Activated B cell treated with CpG ODN at 0.5 μM for 24 hours (primary cell): ENCODE measurements around the gene KIF1C. TPM values are rescaled to one million over a fixed set of nuclear protein-coding genes. Genes with fewer than 3 reads are reported as not detected.
A peak's percentile ranks its signal among the peaks of the same experiment; 100 is the strongest.

Source experiments
- ATAC-seq: fragments of 200-7000 bp; cut with Tn5 transposase; one replicate; pipeline ENCODE4 v1.10.0; 2021; ENCODE audit warnings: low read depth, mild to moderate bottlenecking, moderate library complexity
- CTCF ChIA-PET: fragments of 350-600 bp; sonication (Branson Sonifier 250); formaldehyde crosslinking; loops from one replicate; lab custom pipeline; 2021; ENCODE audit warnings: antibody characterized with exemption; lab: Charles Lee
- POLR2A ChIA-PET: fragments of 350-600 bp; sonication (Branson Sonifier 250); formaldehyde crosslinking; loops from one replicate; lab custom pipeline; 2021; ENCODE audit warnings: antibody characterized with exemption; lab: Charles Lee
- DNase-seq: peaks from one replicate; pipeline ENCODE4 v3.0.0; 2022
- H3K27ac Mint-ChIP-seq: one replicate; pipeline ENCODE4 v1.8.0; 2020; ENCODE audit warnings: mixed read lengths
- H3K27me3 Mint-ChIP-seq: one replicate; pipeline ENCODE4 v1.8.0; 2021; ENCODE audit warnings: mixed read lengths
- H3K36me3 Mint-ChIP-seq: one replicate; pipeline ENCODE4 v1.8.0; 2021; ENCODE audit warnings: low read depth, mixed read lengths
- H3K4me1 Mint-ChIP-seq: one replicate; pipeline ENCODE4 v1.8.0; 2021; ENCODE audit warnings: mixed read lengths
- H3K4me3 Mint-ChIP-seq: one replicate; pipeline ENCODE4 v1.8.0; 2020; ENCODE audit warnings: mild to moderate bottlenecking, mixed read lengths
- H3K9me3 Mint-ChIP-seq: one replicate; pipeline ENCODE4 v1.8.0; 2020; ENCODE audit warnings: mixed read lengths
- CTCF ChIP-seq: fragments of 200-600 bp; IDR thresholded peaks from one replicate; pipeline ENCODE4 v1.8.0; 2022; ENCODE audit warnings: antibody characterized with exemption, mild to moderate bottlenecking
- intact Hi-C: fragments of 100-400 bp; cut with micrococcal nuclease; formaldehyde crosslinking; loops from one replicate; pipeline ENCODE4 v1.15.1; 2024
- total RNA-seq: library from RNA; stranded (reverse); gene quantifications from 2 replicates; pipeline ENCODE4 v1.2.3, GENCODE V29; 2022

Gene KIF1C
- total RNA-seq, 1 donor from 2014 or later = 62.6 TPM

GRCh38 chr17:4960279-4960922, 37.3 kb upstream of the KIF1C start:
- POLR2A ChIA-PET = interaction anchor here (1.2 kb wide), 1 partner anchor 20 kb away, joined by 3 read pairs; the partner anchor contains the start of genes RNF167 and SLC25A11
- H3K4me1 Mint-ChIP-seq = peaks cover 5% of the 10 kb centered on the region
- no peak overlapping the region for H3K27ac Mint-ChIP-seq
- H3K27me3 Mint-ChIP-seq = no peaks in the 10 kb centered on the region
- CTCF ChIA-PET = no interaction called here
- H3K36me3 Mint-ChIP-seq = peaks cover 42% of the 10 kb centered on the region
- no peak overlapping the region for H3K4me3 Mint-ChIP-seq
- DNase-seq (no peak), ATAC-seq (no peak)
- H3K9me3 Mint-ChIP-seq = no peaks in the 10 kb centered on the region
- intact Hi-C loops = no loop called here
- no peak for TF ChIP-seq CTCF

GRCh38 chr17:4965311-4965986, 32.3 kb upstream of the KIF1C start:
- no peak for DNase-seq
- Mint-ChIP-seq H3K9me3 (no peaks in the 10 kb centered on the region), H3K4me3 (no peak overlapping the region), H3K27ac (no peak overlapping the region), H3K27me3 (no peaks in the 10 kb centered on the region), H3K4me1 (peaks cover 17% of the 10 kb centered on the region), H3K36me3 (peaks cover 33% of the 10 kb centered on the region)
- ChIA-PET POLR2A (interaction anchor here (0.5 to 11.6 kb wide), 10 partner anchors 9 to 137 kb away, joined by 3 to 391 read pairs (median 10); partner anchors contain the start of genes CAMTA2, CHRNE, ENO3 and INCA1), CTCF (interaction anchor here (3.4 kb wide), 1 partner anchor 22 kb away, joined by 17 read pairs; the partner anchor contains the start of gene CAMTA2)
- ATAC-seq = no peak
- no peak for TF ChIP-seq CTCF
- intact Hi-C loops = loop anchor here (5.0 kb wide), 3 partner anchors 33 to 253 kb away; partner anchors contain the start of genes ARRB2, GP1BA and ZFP3

- POLR2A ChIA-PET = interaction anchor here (0.6 to 11.6 kb wide), 32 partner anchors 10 to 823 kb away, joined by 3 to 391 read pairs (median 6); partner anchors contain the start of genes C17orf107, CAMTA2, CHRNE and CYB5D2
- peaks cover 18% of the 10 kb centered on the region for H3K4me1 Mint-ChIP-seq
- no peak for TF ChIP-seq CTCF
- no peak overlapping the region for H3K27ac Mint-ChIP-seq
- H3K36me3 Mint-ChIP-seq = peaks cover 34% of the 10 kb centered on the region
- H3K27me3 Mint-ChIP-seq = no peaks in the 10 kb centered on the region
- intact Hi-C loops = loop anchor here (1.0 to 5.0 kb wide), 10 partner anchors 18 to 255 kb away; partner anchors contain the start of genes ARRB2, CAMTA2, GP1BA and INCA1
- no peak overlapping the region for H3K4me3 Mint-ChIP-seq
- H3K9me3 Mint-ChIP-seq = no peaks in the 10 kb centered on the region
- CTCF ChIA-PET = interaction anchor here (0.6 to 3.4 kb wide), 11 partner anchors 13 to 400 kb away, joined by 3 to 17 read pairs (median 4); partner anchors contain the start of genes CAMTA2, CHRNE, PFN1 and RNF167
- peak; percentile 87 for ATAC-seq
- DNase-seq = no peak
Measured at GRCh38 chr17:4966844-4967538, 30.8 kb upstream of the KIF1C start.

- ChIA-PET CTCF (interaction anchor here (0.6 to 3.4 kb wide), 10 partner anchors 12 to 401 kb away, joined by 3 to 17 read pairs (median 6); partner anchors contain the start of genes CAMTA2, CHRNE, PFN1 and RNF167), POLR2A (interaction anchor here (0.7 to 11.6 kb wide), 32 partner anchors 11 to 824 kb away, joined by 3 to 391 read pairs (median 6); partner anchors contain the start of genes C17orf107, CAMTA2, CHRNE and CYB5D2)
- no peak for TF ChIP-seq CTCF
- no peaks in the 10 kb centered on the region for H3K27me3 Mint-ChIP-seq
- intact Hi-C loops = loop anchor here (1.0 to 5.0 kb wide), 10 partner anchors 19 to 256 kb away; partner anchors contain the start of genes ARRB2, CAMTA2, GP1BA and INCA1
- peak; percentile 64 for ATAC-seq
- H3K4me3 Mint-ChIP-seq = no peak within 1 kb of the TSS
- H3K27ac Mint-ChIP-seq = no peak within 1 kb of the TSS
- peaks cover 18% of the 10 kb centered on the region for H3K4me1 Mint-ChIP-seq
- peak; percentile 96 for DNase-seq
- no peaks in the 10 kb centered on the region for H3K9me3 Mint-ChIP-seq
- peaks cover 42% of the 10 kb centered on the region for H3K36me3 Mint-ChIP-seq
Measured at GRCh38 chr17:4967539-4968485, 29.9 kb upstream of the KIF1C start, which contains the start of gene SPAG7. Gene SPAG7 (minus strand): TSS chr17:4967817. CDS start chr17:4967804, 13 bp downstream.
